DMS114 treated with DMSO at 0.1 percent for 48 hours (cell line): Measurements from ENCODE around the gene HLA-DRB1.
"Not testable (repeated sequence)": the region's sequence is repeated elsewhere in the genome, so short reads cannot be mapped to it uniquely, and the experiment has no call there.

ENCODE experiments used
- DNase-seq: peaks from one replicate; lab custom pipeline; 2025; ENCODE audit not compliant: unreplicated experiment; lab: John Stamatoyannopoulos, UW

Gene HLA-DRB1

DNA sequence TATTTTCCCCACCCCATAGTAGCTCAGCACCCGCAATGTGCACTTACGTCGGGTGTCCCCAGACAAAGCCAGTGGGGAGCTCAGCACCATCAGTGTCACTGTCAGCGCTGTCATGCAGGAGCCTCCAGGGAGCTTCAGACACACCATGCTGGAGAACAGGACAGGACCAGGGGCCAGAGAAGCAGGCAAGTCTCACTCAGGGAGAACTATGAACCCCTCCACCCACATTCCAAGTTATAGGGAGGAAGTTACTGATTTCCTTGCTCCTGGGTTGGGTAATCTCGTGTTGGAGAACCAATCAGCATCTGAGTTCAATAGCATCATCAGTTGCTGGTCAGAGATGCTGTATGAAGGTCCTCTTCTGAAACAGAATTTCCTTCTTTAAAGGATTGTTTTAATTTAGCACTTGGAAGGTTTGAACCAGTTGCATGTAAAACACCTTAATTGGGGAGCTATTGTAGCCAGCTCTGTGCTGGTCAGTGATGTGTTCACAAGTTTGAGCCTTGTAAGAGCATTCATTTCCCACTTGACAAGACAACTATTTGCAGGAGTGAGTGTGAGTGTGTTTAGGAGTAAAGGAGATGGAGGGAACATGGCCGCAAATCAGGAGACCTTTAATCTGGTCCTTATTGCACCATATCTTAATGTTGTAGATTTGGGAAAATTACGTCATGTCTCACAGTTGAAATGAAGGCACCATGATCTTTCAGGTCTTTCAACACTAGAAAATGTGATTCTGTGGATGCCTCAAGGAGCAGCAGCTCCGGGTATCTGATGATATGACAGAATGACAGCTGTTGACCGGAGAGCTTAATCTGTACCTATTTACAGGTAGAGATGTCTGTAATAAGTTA is at the start of gene HLA-DRB1:
Gene HLA-DRB1 (minus strand): TSS at position 253 of the 854 bp plus-strand sequence. CDS start 106 bp downstream, at position 147.
- peak; percentile 43 for DNase-seq

DNA sequence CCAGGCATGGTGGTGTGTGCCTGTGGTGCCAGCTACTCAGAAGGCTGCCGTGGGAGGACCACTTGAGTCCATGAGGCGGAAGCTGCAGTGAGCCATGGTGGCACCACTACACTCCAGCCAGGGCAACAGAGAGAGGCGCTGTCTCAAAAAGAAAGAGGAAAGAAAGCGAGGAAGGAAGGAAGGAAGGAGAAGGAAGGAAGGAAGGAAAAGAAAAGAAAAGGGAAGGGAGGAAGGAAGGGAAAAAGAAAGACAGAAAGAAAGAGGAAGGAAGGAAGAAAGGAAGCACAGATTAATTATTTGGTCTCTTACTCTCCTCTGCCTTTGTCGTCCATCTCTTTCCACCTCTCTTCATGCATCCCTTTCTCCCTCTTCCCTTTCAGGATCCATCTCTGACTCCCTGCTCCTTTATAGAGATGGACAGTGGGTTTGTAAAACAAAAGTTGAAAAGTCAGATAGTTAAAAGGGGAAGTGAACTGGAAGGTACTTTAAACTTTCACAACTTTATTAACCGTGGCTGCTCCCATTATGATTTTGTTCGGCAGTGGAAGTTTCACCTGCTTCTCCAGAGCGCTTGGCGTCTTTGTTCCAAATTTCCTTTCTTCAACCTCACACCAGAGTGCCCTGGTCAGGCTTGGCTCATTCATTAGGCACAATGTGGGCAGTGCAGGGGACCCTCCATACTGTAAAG is 49.0 kb upstream of the HLA-DRB1 start:
- DNase-seq, result no peak

DNA sequence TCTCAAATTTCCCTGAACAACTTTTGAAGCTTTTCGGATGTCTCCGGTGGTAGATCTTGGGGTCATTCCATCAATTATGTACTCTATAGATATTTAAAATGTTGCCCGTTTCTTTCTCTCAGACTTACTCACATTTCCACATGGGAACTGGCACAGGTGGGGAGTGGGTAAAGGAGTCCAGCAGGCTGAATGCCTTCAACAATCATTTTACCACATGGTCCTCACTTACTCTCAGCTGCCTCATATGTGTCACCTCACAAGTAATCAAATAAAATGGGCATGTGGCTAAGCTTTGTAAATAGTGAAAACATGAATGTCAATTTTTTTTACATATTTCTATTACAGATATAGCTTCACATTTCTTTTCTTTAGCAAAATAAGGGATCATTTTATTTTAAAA is 48.2 kb upstream of the HLA-DRB1 start:
- DNase-seq, result no peak

DNA sequence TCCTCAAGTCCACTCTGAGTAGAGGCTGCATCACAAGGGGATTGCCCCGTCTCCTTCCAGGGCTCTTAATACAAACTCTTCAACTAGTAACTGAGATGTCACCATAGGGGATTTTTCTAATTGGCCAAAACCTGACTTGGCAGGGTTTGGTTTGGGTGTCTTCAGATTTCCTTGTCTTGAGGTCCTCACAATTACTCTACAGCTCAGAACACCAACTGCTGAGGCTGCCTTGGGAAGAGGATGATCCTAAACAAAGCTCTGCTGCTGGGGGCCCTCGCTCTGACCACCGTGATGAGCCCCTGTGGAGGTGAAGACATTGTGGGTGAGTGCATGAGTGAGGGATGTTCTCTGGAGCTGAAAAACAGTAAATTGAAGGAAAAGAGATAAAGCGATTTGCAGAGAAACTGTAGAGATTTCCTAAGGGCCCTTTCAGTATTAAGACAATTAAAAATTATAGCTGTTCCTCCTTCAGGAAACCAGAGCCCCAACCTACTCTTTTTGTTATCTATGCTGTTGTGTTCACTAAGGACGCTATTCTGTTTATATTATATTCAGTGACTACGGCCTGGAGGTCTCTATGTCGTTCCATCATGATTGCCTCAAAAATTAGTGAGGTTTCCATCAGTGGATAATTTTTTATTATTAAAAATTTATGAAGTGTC is 47.7 kb upstream of the HLA-DRB1 start, which contains the start of gene HLA-DQA1:
Gene HLA-DQA1 (plus strand): TSS at position 188 of the 662 bp plus-strand sequence. CDS start 53 bp downstream, at position 241.
- peak; percentile 31 for DNase-seq

DNA sequence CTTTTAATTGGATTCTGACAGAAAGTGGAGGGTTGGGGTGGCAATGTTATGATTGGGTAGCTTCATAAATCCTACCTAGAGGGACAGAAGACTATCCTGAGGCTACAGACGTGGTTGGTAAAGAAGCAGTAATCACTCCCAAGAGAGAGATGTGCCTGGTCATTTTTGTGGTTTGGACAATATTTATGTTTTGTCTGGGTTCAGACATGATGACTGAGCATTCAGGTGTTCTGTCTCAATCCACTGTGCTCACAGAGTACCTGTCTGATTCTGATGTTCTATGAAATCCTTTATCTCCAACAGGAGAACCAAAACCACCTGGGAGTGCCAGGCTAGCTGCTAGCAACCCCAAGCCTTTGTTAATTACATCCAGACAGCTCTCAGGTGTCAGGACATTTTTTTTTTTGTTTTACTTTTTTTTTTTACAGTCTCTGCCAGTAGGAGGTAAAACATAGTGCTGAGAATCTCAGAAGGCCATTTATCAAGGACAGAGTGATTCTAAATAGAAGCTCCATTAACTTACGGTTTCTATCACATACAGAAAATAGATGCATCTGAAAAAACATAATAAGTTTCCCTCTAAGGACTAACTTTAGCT is 46.0 kb upstream of the HLA-DRB1 start:
- no peak for DNase-seq

DNA sequence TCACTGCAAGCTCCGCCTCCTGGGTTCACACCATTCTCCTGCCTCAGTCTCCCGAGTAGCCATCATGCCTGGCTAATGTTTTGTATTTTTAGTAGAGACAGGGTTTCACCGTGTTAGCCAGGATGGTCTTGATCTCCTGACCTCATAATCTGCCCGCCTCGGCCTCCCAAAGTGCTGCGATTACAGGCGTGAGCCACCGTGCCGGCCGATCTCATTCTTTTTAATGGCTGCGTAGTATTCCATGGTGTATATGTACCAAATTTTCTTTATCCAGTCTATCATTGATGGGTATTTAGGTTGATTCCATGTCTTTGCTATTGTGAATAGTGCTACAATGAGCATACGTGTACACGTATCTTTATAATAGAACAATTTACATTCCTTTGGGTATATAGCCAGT is 40.1 kb upstream of the HLA-DRB1 start:
- DNase-seq, result not testable (repeated sequence)

DNA sequence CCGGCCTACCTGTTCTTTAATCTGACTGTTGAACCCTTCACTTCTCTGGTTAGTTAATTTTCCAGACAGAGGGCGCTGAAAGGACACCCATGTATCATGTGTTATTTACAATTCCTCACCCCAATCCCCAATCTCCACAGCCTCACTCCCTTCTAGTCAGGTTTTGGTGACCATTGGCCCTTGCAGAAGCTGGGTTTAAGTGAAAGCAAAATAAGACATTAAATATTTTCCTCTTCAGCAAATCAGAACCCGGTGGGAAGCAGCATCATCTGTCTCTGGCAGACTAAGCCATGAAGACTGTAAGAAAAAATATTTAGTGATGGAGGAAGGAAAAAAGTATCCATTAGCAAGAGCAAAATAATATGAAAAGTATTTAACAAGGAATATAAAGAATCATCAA is 38.2 kb upstream of the HLA-DRB1 start:
- DNase-seq, result peak; percentile 40

DNA sequence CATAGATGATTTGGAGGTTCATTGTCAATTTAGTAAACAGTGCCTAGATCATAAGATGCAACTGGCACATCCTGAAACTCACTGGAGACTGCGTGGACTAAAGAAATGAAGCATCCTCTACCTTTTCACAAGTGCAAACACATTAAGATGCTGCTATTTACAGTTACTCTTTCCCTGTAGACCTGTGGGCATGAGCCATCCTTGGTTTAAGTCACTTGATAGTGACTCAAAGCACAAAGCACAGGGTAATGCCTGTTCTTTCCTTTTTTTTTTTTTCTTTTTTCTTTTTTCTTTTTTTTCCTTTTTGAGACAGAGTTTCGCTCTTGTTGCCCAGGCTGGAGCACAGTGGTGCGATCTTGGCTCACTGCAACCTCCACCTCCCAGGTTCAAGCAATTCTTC is 37.6 kb upstream of the HLA-DRB1 start:
- no peak for DNase-seq

DNA sequence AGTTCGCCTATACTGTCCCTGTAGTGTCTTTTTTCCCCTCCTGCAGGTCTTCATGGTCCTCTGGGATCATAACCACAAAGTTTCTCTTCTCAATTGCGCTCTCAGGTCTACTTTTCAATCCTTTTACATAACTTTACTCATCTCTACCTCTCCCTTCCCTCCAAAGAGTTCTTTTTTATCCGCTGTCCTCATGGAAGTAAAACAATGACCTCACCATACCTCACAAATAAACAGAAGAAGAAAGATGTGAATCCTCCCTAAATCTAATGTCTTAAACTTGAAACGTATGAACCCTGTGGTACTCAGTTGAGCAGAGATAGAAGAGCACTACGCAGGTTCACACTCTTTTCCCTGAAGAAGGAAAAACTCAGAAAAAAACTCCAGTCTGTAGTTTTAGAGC is 35.5 kb upstream of the HLA-DRB1 start:
- DNase-seq, result no peak

DNA sequence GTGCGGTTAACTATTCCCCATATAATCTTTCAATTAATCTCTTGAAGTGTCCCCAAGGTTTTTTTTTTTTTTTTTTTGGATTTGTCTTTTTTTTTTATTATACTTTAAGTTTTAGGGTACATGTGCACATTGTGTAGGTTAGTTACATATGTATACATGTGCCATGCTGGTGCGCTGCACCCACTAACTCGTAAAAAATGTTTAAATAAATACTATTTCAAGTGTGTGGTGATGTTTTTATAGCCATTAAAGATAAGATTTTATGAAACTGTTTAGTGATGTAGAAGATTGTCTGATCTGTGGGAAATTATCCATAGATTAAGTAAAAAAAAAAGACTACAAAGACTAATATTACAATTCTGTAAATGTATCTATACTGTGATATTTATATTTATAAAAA is 34.9 kb upstream of the HLA-DRB1 start:
- no peak for DNase-seq

DNA sequence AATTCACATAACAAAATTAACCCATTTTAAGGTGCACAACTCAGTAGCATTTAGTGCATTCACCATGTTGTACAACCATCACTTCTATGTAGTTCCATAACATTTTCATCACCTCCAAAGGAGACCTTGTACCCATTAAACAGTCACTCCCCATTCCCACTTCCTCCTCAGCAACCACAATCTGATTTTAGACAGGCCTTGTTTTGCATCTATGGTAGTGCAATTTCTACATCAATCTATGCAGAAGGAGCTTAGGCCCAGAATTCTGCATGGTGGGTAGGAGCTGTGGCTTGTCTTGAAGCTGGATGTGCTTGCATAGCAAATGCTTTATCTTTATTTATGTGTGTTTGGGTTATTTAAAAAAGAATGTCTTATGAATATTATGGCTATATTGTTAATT is 34.0 kb upstream of the HLA-DRB1 start:
- no peak for DNase-seq

DNA sequence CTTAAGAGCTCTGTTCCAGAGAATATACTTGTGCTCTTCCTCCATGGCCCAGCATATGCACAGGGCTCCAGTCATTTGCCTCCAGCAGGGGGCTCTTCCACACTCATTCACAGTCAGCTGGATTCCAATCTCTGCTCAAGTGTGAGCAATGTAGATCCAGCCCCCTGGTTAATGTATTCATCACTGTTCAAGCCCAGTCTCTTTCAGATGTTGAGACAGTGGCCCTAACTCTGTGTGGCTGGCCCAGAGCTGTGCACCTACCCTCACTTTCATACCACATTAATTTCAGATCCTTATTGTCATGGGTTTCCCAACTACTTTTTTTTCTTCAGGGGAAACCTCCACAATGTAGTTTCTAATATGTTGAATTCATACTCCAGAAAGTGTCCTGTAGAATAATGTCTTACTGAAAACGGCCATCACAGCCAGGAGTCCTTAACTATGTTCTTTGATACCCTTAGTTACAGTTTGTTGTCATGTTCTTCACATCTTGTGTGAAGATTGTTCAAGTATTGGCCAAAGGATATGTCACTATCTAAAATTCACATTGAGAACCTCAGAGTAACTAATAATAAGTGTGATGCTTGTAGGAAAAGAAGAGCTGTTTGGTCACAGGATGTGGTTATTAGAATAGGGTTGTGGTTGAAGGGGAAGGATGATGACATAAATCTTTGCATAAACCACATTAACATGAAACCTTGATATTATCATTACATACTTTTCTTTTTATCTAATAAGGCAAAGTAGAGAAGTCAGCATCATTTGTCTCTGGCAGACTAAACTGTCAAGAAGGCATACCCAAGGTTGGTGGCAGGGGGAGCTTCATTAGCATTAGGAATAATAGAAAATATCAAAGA is 33.1 kb upstream of the HLA-DRB1 start:
- peak; percentile 20 for DNase-seq

DNA sequence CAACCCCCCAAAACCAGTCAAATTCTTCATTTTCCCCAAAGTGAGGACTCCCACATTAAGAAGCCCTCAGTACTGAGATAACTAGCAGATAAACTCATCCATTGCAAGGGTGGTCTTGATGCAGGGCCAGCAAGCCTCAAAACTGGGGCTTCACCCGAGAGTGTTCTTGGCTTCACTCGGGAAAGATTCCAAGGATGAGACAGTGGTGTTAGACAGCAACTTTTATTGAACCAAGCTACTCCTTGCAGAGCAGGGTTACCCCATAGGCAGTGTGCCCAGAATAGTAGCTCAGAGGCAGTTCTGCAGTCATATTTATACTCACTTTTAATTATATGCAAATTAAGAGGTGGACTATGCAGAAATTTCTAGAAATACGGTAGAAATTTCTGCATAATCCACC is 31.7 kb upstream of the HLA-DRB1 start:
- DNase-seq, result no peak

DNA sequence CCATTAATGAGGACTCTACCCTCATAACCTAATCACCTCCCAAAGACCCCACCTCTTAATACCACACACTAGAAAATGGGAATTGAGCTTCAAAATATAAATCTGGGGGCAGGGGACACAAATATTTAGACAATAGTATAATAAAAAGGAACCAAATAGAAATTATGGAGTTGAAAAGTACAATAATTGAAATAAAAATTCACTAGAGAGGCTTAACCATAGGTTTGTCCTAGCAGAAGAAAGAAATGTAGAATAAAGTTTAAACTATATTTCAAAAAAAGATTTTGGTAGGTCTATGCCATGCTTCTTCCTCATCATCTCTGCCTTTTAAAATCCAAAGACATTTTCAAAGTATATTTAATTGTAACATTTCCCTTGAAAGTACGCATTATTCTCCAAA is 28.1 kb upstream of the HLA-DRB1 start:
- no peak for DNase-seq

DNA sequence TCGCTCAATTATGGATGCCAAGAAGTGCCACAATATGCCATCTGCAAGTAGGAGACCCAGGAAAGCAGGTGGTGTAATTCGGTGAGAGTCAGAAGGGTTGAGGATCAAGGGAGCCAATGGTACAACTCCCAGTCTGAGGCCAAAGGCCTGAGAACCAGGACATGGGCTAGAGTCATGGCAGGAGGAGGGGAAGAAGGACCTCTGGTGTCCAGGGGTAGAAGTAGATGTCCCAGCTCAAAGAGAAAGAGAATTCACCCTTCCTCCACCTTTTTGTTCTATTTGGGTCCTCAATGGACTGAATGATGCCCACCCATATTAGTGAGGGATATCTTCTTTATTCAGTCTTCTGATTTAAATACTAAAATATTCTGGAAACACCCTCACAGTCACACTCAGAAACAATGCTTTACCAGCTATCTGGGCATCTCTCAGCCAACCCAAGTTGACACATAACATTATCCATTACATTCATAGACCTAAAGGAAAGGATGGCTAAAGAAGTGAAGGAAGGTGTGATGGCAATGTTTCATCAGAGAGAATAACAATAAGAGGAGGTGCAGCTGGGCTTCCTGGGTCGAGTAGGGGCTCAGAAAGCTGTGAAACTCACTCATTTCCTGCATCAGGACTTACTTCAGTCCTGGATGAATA is 26.4 kb upstream of the HLA-DRB1 start:
- no peak for DNase-seq

DNA sequence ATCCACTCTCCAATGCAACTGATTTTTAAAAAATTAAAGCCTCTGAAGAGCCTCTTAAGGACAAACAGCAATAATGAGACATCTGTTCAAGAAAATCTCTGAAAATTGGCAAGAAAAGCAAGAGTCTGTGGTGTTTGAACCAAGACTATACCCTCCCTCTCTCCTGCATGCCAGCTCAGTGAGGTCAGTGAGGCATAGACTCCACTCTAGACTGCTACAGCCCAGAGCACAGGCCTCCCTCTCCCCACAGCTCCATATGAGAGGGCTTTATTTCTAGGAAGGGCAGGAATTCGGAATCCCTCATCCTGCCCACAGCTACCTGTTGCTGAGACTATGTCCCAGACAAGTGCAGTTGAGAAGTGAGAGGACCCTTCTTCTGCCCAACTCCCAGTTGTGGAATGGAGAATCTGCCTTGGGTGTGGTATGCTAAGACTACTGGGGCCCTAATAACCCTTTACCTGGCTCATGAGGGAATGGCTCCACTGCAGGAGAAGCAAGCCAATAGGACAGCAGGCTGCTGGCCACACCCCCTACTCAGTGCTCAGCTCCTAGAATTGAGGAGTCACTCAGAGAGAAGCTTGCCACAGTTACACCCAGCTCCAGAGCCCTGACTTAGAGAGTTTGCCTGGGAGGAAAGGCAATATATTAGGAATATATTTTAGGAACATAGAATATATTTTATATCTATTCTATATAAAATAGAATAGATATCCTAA is 24.9 kb upstream of the HLA-DRB1 start:
- DNase-seq, result no peak

DNA sequence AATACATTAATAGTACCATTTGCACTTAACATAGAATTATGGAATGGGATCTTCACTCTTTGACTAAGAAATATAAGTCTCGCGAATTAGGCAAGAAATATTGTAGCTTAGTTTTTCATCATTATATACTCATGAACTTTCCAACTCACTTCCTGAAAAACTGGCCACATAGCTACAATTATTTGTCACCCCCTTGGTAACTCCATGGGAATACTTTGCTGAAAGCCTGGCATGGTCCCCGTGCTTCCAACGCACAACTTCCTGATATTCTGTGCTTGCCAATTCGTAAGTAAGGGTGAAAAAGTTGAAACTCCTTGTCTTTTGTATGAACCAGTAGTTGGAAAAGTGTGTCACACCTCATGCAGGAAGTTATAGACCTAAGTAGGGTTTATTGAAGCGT is 23.8 kb upstream of the HLA-DRB1 start:
- DNase-seq, result no peak

DNA sequence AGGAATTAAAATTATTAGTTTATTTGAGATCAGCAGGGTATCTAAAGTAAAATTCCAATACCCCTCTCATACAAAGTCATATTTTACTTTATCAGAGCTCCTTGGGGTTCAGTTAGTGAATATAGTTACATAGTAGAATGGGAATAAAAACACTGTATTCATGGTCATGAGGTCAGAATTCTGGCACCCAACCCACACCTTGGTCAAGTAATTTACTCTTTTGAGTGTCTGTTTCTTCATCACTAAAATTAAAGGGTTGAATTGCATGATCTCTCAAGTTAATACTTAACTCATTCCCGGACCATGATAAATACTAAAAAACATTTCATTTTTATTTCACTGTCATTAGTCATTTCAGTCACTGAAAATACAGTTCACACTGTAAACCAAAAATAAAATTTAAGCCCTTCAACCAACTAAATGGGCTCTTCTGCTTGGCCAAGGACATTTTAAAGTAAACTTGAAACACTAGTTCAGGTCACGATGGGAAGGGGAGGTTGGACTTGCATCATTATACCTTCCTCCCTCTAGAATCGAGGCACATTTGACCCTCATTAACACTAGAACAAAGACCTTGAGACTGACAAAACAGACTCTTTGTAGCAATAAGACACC is 21.1 kb upstream of the HLA-DRB1 start:
- no peak for DNase-seq
